Measurements from ENCODE around the gene DIAPH3.

DIAPH3 gene

GRCh38 chr13:59702269-59702668 lies 461.5 kb downstream of the DIAPH3 start:
- DNase-seq, result no peak

- no peak for DNase-seq
Observed at GRCh38 chr13:59701261-59701660, 462.5 kb downstream of the DIAPH3 start.

- no peak for DNase-seq
Observed at GRCh38 chr13:59700281-59700680, 463.4 kb downstream of the DIAPH3 start.

- DNase-seq, result no peak
Observed at GRCh38 chr13:59696271-59696670, 467.5 kb downstream of the DIAPH3 start.

- DNase-seq, result no peak
Observed at GRCh38 chr13:59691501-59692066, 472.1 kb downstream of the DIAPH3 start.

GRCh38 chr13:59690857-59691500 lies 472.7 kb downstream of the DIAPH3 start:
- no peak for DNase-seq

GRCh38 chr13:59689057-59689456 lies 474.7 kb downstream of the DIAPH3 start:
- DNase-seq, result no peak

GRCh38 chr13:59686798-59687394 lies 476.8 kb downstream of the DIAPH3 start:
- DNase-seq, result no peak

- DNase-seq, result no peak
Observed at GRCh38 chr13:59684105-59684504, 479.6 kb downstream of the DIAPH3 start.

GRCh38 chr13:59681636-59682311 lies 482.0 kb downstream of the DIAPH3 start:
- no peak for DNase-seq

- DNase-seq, result no peak
Observed at GRCh38 chr13:59680429-59681024, 483.2 kb downstream of the DIAPH3 start.

- DNase-seq, result no peak
Observed at GRCh38 chr13:59679254-59679653, 484.5 kb downstream of the DIAPH3 start.

- no peak for DNase-seq
Observed at GRCh38 chr13:59677966-59678814, 485.5 kb downstream of the DIAPH3 start.

GRCh38 chr13:59677430-59677829 lies 486.3 kb downstream of the DIAPH3 start:
- no peak for DNase-seq

GRCh38 chr13:59674616-59675015 lies 489.1 kb downstream of the DIAPH3 start:
- DNase-seq, result no peak

- no peak for DNase-seq
Observed at GRCh38 chr13:59673286-59673685, 490.4 kb downstream of the DIAPH3 start.

- DNase-seq, result no peak
Observed at GRCh38 chr13:59672445-59672844, 491.3 kb downstream of the DIAPH3 start.

- DNase-seq, result no peak
Observed at GRCh38 chr13:59671881-59672280, 491.8 kb downstream of the DIAPH3 start.

GRCh38 chr13:59666504-59666903 lies 497.2 kb downstream of the DIAPH3 start:
- no peak for DNase-seq

- DNase-seq, result no peak
Observed at GRCh38 chr13:59665732-59666131, 498.0 kb downstream of the DIAPH3 start.

- no peak for DNase-seq
Observed at GRCh38 chr13:59665184-59665583, 498.5 kb downstream of the DIAPH3 start.

- no peak for DNase-seq
Observed at GRCh38 chr13:59664586-59664985, 499.1 kb downstream of the DIAPH3 start.

GRCh38 chr13:59663707-59664106 lies 500.0 kb downstream of the DIAPH3 start:
- DNase-seq, result no peak

All from right forelimb (tissue), 1 donor.